GM19468 (cell line): ENCODE results near the gene JUND.

Experiments
- ATAC-seq: cut with Tn5 transposase; IDR thresholded peaks from one replicate; pipeline ENCODE4 v1.9.1; 2021; ENCODE audit warnings: mild to moderate bottlenecking, moderate library complexity, moderate number of reproducible peaks; ENCODE audit not compliant: unreplicated experiment; ENCODE audit errors: extremely low read depth

The JUND gene

DNA sequence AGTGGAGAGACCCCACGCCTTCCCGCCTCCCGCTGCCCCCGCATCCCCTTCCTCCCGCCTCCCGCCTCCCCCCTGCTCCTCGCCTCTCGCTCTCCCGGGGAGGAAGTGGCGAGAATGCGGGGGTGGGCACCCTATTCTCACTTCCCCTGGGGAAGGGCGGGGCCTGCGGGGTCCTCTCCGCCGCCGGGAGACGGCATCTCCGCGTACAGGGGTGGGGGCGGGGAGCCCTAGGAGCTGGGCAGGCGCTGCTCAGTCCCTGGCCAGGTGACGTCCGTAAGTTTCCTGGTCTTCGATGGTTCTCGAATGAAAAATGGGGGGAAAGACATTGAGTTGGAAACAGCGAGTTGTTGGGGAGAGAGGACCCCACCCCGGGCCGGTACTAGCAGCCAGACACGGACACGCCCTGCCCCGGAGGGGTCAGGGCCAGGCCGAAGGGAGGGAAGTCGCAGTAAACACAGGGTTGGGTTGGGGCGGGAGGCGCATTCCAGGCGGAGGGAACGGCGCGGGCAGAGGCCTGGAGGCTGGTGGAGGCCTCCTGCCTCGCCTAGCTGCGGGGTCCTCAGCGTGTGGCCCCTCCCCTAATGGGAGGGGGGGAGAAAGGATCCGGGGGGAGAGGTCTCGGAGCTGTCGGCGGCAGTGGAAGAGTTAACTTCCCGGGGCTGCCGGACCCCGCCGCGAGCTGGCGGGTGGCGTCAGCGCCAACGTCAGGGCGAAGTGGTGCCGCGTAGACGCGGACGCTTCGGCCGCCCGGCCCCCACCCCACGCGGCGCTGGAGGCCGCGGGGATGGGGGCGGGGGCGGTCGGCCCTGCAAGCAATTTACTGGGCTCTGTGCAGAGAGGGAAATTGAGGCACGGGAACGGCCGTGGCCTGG is 10.4 kb upstream of the JUND start:
- ATAC-seq, result no peak

DNA sequence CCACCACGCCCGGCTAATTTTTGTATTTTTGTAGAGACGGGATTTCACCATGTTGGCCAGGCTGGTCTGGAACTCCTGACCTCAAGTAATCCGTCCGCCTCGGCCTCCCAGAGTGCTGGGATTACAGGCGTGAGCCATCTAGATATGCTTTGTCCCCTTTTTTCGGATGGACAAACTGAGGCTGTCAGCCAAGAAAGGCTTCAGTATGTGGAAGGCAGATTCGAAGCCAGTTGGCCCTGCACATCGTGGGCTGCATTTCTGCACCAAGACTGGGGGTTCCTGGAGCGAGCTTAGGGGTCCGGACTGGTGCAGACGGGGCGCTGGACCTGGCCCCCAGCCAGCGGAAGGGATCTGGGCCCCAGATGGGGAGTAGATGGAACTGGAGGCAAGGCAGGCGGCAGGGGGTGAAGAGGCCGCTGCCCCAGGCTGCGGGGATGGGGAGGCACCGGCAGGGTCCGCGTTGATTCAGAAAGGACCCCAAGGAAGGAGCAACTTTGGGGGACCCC is 9.7 kb upstream of the JUND start:
- ATAC-seq, result no peak

DNA sequence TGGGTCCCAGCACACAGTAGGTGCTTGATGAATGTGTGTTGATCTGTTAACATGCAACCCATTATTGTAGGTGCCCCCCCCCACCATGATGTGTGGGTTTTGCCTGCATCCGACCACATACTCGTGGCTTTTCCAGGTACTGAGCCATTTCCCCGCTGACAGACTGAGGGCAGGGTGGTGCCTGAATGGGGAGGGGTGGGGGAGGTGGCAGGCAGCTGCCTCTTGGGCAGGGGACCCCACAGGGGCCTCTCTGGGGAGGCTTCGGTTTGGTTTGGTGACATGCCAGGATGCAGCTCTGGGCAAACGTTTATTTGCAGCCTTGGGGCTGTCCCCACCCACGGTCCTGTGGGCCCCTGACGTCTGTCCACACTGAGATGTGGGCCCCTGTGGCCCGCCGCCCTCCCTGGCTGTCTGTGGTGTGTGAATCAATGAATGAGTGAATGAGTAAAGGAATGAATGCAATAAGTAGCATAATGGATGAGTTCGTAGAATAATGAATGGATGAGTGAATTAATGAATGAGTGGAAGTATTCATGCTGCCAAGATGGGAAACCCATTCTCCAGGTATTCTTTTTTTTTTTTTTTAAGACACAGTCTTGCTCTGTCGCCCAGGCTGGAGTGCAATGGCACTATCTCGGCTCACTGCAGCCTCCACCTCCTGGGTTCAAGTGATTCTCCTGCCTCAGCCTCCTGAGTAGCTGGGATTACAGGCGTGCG is 9.0 kb upstream of the JUND start:
- no peak for ATAC-seq

DNA sequence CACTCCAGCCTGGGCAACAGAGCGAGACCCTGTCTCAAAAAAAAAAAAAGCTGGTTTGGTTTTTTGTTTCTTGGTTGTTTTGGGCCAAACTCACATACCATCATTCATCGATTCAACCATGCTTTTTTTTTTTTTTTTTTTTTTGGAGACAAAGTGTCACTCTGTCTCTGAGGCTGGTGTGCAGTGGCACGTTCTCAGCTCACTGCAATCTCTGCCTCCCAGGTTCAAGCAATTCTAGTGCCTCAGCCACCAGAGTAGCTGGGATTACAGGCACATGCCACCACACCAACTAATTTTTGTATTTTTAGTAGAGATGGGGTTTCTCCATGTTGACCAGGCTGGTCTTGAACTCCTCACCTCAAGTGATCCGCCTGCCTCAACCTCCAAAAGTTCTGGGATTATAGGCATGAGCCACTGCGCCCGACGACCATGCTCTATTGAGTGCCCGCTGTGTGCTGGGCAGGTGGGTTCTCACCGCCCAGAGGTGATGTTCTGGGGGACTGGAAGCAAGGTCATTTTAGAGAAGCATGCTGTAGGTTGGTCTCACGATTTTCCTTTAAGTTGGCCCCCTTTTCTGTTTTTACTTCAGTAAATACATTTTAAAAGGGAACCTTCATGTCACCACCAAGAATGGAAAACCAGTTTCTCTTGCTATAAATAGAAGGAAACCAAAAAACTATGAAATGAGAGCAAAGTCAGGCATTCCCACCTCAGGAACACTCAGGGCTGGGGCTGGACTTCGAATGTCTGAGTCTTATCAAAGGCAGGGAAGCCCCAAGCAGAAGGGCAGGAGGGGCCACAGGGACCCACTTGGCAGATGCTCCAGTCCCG is 8.3 kb upstream of the JUND start:
- ATAC-seq, result no peak

DNA sequence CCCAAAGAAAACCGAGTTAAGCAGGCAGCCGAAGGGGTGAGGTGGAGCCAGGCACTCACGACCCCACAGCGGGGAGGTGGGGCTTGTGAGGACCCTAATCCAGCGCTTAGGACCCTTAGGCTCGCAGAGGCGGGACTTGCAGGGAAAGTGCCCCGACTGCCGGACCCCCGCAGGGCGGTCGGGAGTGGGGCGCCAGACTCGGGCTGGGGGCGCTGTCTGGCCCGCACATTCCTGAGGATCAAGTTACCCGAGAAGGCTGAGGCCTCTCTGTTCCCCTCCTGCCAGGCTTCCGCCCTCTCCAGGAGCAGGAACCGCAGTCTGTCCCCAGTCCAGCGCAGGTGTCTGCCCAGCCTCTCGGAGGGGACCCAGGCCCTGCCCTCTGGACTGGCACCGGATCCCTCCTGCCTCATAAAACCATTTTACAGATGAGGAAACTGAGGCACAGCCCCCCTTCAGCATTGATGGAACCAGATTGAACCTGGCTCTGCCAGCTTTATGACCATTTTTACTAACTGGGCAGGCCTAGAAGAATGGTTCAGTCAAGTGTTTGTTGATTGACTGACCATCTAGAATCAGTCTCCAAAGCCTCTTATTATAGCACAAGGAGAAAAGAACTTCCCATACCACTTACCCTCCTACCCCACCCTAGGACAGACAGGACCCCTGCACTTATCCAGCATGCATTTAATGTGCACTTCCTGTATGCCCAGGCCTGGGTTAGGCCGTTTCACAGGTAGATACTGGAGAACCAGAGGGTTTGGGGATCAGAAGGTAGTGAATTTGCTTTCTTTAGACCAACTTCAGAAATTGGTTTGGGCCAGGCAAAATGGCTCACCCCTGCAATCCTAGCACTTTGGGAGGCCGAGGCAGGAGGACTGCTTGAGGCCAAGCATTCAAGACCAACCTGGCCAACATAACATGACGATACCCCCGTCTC is 6.7 kb upstream of the JUND start:
- no peak for ATAC-seq

DNA sequence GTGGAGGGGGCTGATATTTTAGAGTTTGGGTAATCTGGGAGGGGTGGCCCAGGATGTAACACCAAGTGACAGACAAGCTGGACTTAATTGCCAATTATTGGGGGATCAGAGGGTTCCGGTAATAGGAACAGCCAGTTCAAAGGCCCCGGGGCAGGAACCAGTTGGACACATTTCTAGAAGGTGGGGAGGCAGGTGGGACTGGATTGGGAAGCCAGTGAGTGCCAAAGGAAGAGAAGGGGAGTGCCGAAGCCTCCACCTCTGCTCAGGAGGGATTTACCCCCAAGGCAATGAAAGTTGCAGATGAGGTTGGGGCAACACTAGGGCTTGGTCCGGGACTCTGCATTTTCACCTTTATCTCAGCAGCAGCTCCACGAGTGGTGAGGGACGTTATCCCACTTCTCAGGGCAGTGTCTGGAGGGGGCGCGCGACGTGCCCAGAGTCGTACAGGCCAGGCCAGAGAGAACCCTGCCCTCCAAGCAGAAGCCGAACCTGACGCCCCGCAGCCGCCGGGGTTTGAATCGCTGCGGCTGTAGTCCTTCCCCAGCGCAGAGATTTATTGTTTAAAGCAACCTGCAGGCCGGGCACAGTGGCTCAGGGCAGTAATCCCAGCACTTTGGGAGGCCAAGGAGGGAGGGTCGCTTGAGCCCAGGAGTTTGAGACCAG is 5.7 kb upstream of the JUND start:
- no peak for ATAC-seq

DNA sequence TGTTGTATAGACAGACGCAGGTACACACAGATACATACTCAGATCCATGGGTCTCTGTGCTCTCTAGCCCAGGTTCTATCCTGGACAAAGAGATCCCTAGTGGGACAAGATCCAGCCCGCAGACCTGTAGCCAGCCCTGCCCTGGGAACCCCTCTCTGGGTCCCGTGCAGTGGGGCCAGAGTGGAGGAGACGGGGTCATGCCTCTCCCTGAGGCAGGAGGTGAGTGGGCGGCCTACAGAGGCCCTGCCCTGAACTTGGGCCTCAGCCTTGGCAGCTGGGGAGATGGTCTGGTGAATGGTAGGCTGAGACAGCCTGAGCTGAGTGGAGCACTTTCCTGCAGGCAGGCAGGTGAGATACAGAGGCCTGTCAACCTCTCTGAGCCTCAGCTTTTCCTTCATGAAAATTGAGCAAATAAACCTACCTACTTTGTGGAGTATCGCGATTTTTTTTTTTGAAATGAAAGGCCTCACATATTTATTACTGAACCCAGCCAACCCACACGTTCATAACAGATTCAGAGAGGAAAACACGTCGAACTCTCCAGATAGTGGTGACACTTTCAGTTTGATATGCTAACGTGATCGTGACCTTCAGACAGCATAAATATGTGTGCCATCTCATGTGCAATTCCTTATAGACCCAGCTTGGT is 3.4 kb upstream of the JUND start:
- ATAC-seq, result no peak

DNA sequence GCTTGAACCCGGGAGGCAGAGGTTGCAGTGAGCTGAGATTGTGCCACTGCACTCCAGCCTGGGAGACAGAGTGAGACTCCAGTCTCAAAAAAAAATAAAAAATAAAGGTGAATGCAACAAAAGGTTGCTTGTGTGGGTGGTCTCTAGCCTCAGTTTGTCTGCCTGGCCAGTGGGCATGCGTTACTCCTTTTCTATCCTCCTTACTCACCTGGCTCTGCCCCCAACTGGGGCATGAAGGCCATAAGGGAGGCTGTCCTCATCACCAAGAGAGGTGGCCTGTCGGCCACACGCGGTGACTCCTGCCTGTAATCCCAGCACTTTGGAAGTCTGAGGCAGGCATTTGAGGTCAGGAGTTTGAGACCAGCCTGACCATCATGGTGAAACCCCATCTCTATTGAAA is 1.9 kb upstream of the JUND start:
- ATAC-seq, result no peak

DNA sequence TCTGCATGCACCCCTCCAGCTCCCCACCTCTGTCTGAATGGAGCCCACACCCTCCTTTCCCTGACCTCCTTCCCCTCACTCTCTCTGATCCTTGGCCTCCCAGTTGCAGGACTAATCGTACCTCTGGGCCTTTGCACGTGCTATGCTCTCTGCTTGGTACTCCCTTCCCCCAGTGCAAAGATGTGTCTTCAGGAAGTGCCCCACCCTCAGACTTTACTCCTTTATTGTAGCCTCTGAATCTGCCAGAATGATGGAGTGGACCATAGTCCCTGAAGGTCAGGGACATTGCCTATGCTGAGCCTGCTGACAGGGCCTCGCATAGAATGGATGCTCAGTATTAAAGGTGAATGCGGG is 1.3 kb upstream of the JUND start:
- no peak for ATAC-seq

DNA sequence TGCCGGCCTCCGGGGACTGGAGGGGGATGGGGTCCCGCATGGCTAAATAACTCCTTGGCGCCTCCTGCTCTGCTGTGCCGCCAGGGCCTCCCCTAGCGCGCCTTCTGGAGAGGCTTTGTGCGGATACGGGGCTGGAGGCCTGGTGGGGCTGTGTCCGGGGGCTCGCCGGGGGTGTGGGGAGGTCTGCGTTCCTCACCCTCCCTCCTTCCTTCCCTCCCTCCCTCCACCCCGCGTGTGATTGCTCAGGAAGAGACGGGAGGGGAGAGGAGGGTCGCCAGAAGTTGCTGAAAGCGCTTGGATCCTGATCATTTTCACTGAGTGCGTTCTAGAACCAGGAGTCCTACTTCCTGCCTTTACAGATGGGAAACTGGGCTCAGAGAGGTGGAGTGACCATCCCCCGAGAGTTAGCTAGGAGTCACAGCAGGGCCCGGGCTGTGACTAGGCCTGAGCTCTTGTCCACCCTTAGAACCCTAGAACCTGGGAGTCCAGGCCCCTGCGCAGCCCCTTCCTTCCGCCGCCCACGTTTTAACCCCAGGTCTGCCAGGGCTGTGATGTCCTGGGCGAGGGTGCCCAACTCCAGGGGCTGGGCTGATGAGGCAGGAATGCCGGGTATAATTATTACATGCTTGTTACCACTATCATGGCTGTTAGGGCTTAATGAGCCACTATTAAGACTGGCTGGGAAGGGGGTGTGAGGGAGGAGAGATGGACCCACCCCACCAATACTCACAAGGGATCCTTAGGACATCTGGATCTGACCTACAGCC is 782 bp upstream of the JUND start:
- ATAC-seq, result no peak

DNA sequence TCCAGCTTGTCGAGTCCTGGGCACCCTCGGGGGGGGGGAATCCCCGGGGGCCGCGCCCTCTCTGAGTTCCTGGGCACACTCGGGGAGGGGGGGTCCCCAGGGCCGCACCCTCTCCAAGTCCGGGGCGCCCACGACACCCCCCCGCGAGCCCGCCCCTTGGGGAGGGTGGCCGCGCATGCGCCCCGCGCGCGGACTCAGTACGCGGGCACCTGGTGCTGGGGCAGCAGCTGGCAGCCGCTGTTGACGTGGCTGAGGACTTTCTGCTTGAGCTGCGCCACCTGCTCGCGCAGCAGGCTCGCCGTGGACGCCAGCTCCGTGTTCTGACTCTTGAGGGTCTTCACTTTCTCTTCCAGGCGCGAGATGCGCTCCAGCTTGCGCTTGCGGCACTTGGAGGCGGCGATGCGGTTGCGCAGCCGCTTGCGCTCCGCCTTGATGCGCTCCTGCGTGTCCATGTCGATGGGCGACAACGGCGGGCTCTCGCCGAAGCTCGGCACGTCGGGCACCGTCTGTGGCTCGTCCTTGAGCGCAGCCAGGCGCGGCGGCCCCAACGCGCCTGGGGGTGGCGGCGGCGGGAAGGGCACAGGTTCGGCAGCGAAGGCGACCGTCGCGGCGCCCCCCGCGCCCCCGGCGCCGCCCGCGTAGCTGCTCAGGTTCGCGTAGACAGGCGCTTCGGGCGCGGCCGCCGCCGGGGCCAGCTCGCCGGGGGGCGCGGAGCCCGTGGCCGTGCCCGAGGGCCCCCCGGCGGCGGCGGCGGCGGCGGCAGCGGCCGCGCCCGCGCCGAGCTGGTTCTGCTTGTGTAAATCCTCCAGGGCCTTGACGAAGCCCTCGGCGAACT is 958 bp downstream of the JUND start:
- no peak for ATAC-seq

DNA sequence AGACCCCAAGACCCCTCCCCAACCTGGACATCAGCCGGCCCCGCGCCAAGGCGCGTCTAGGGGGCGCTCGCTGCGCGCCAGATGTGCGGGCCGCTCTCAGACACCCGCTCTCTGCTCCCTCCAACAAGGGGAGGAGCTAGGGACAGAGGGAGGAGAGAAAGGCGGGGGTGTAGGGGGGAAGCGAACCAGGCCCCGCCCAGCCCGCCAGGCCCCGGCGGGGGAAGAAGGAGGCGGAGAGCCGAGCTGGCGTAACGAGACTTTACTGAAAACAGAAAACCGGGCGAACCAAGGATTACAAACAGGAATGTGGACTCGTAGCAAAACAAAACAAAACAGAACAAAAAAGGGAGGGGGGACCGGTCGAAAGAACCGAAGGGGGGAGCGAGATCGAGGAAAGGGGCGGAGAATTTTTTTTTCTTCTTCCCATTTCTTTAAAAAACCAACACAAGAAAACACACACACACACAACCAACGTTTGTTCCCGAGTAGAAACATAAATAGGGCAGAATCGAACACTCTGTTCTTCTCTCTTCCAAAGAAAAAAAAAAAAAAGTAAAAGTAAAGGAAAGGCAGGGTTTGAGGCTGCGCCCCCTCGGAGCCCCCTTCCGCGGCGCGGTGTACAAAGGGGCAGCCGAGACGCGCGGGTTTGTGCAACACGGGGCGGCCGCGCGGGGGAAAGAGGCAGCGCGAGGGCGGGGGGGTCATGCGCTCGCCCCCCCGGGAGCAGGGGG is 1.7 kb downstream of the JUND start:
- ATAC-seq, result no peak

DNA sequence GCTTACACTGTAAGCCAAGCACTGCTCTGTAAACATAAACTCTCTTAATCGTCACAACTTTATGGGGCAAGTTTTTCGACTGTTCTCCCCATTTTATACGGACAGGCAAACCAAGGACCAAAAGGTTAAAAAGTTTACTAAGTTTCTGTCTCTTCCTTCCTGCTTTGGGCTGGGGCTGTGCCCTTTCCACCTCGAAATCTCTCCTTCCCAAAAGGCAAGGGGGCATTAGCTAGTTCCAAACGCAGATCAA is 2.2 kb downstream of the JUND start:
- ATAC-seq, result no peak

DNA sequence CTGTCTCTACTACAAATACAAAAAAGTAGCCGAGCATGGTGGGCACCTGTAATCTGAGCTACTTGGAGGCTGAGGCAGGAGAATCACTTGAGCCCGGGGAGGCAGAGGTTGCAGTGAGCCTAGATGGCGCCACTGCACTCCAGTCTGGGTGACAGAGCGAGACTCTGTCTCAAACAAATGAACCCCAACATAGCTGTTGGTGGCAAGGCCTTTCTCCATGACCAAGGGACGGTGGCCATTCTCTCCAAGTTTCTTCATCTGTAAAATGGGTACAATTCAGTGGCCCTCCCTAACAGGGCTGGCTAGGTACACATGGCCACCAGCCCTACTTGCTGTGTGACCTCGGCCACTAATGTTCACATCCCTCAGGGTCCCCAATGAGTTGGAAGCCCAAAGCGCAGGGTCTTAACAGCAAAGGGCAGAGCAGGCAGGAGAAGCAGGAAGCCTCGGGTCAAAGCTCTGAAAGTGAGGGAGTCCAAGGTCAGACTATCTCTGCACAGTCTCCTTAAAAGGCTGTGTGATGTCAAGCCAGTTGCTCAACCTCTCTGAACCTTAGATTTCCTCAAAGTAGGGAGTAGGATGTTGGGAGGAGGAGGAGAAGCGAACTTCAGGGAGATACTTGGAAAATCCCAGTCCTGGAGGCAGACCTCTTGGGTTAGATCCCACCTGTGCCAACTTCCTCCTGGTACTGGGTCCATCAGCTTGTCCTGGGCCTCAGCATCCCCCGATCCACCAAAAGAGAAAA is 2.7 kb downstream of the JUND start:
- ATAC-seq, result no peak

DNA sequence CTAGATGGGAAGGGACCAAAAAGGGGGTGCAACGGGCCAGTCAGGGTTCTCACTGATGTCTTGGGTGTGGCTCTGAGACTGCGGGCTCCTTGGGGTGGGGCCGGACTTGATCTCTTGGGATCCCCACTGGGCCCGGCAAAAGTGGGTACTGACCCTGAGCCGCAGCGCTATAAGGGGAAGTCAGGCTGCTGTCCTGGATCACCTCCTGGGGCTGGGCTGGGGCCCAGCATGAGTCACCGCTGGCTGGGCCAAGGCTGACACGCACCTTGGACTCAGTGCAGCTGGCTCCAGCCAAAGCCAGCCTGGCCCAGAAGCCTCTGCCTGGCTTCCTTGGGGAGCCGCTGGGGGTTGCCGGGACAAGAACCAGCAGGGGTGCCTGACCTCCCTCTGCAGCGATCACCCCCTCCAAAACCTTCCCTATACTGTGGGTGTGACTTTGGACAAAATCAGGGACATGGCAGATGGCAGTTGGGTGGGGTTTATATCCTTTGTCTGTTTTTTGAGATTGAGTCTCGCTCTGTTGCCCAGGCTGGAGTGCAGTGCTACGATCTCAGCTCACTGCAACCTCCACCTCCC is 6.6 kb downstream of the JUND start:
- ATAC-seq, result no peak
